SK-N-SH (cell line): ENCODE measurements around the gene FYN.

ENCODE experiments used
- CHD2 ChIP-seq: fragments of 150-350 bp; IDR thresholded peaks from 2 replicates; pipeline ENCODE4 v1.6.1; 2018; ENCODE audit warnings: low read length; ENCODE audit not compliant: partially characterized antibody
- ELF1 ChIP-seq: IDR thresholded peaks from 2 replicates; pipeline ENCODE4 v1.4.0; 2012
- POLR2AphosphoS5 ChIP-seq: IDR thresholded peaks from 2 replicates; pipeline ENCODE4 v1.6.1; 2012; ENCODE audit warnings: low read depth, low read length
- SIN3A ChIP-seq: IDR thresholded peaks from 2 replicates; pipeline ENCODE4 v1.6.1; 2012; ENCODE audit warnings: low read depth, mild to moderate bottlenecking, low read length, moderate library complexity, borderline replicate concordance
- SMC3 ChIP-seq: IDR thresholded peaks from 2 replicates; pipeline ENCODE4 v1.6.1; 2012; ENCODE audit warnings: low read depth, low read length, improper control_type of control experiment
- TF ChIP-seq, protein P1 (sequence below): fragments of 200-600 bp; sonication (generic); IDR thresholded peaks from 2 replicates; pipeline ENCODE4 v1.6.1; 2017; ENCODE audit warnings: antibody characterized with exemption, mild to moderate bottlenecking, moderate library complexity

DNA sequence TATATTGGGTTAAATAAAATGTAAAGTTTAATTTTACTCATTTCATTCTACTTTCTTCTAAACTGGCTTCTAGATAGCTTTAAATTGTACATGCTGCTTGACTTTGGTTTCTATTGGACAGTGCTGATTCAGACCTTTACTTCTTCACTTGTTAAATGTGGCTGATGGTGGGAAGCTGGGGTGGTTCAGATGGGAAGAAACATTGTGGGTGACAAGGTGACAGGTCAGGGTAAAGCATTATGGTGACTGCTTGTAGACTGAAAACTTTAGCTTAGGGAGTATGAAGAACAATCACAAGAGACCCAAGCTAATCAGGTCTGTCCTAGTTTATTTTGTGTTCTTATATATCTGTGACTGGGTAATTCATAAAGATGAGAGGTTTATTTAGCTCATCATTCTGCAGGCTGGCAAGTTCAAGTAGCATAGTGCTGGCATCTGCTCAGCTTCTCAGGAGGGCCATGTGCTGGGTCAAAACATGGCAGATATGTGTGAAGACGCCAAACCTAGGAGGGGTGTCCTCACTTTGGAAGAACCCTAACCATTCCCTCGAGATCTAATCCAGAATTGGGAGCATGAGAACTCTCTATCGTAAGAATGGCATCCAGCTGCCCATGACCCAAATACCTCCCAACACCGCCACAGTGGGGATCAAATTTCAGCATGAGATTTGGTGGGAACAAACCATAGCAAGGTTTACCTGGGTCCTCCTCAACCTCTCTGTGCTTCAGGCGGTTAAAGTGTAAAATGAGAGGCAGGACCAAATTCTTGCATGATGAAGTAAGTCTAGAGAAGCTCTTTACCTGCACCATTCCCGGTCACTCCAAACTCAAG lies 102.8 kb downstream of the FYN start:
- TF ChIP-seq SMC3 (no peak), CHD2 (no peak), POLR2AphosphoS5 (no peak), ELF1 (no peak), SIN3A (no peak)
- TF ChIP-seq, protein P1, sequence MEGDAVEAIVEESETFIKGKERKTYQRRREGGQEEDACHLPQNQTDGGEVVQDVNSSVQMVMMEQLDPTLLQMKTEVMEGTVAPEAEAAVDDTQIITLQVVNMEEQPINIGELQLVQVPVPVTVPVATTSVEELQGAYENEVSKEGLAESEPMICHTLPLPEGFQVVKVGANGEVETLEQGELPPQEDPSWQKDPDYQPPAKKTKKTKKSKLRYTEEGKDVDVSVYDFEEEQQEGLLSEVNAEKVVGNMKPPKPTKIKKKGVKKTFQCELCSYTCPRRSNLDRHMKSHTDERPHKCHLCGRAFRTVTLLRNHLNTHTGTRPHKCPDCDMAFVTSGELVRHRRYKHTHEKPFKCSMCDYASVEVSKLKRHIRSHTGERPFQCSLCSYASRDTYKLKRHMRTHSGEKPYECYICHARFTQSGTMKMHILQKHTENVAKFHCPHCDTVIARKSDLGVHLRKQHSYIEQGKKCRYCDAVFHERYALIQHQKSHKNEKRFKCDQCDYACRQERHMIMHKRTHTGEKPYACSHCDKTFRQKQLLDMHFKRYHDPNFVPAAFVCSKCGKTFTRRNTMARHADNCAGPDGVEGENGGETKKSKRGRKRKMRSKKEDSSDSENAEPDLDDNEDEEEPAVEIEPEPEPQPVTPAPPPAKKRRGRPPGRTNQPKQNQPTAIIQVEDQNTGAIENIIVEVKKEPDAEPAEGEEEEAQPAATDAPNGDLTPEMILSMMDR, result no peak
